T-helper 1 cell treated with Interleukin-12 subunit alpha and Interleukin-12 subunit beta and Interleukin-4 antibody, amounts not matched to agents 30 μg/mL and 1 μg/mL, for 36 hours (primary cell): Measurements from ENCODE around the gene SLC2A4RG.
"Not testable (repeated sequence)": the region's sequence is repeated elsewhere in the genome, so short reads cannot be mapped to it uniquely, and the experiment has no call there.

Experiments
- H3K27ac Mint-ChIP-seq: one replicate; pipeline ENCODE4 v1.8.0; 2021; ENCODE audit warnings: mild to moderate bottlenecking, mixed read lengths
- H3K27me3 Mint-ChIP-seq: one replicate; pipeline ENCODE4 v1.8.0; 2021; ENCODE audit warnings: low read depth, mixed read lengths
- H3K36me3 Mint-ChIP-seq: one replicate; pipeline ENCODE4 v1.8.0; 2021; ENCODE audit warnings: low read depth, mixed read lengths
- H3K4me1 Mint-ChIP-seq: one replicate; pipeline ENCODE4 v1.8.0; 2021; ENCODE audit warnings: low read depth, mixed read lengths
- H3K4me3 Mint-ChIP-seq: one replicate; pipeline ENCODE4 v1.8.0; 2021; ENCODE audit warnings: mild to moderate bottlenecking, moderate library complexity, mixed read lengths
- H3K9me3 Mint-ChIP-seq: one replicate; pipeline ENCODE4 v1.8.0; 2021; ENCODE audit warnings: mixed read lengths

Gene SLC2A4RG

GRCh38 chr20:63704749-63705117, 34.8 kb upstream of the SLC2A4RG start:
- Mint-ChIP-seq H3K4me1 (peaks cover 18% of the 10 kb centered on the region), H3K27me3 (no peaks in the 10 kb centered on the region), H3K27ac (peak overlapping the region; percentile 26), H3K4me3 (no peak overlapping the region), H3K36me3 (peaks cover 24% of the 10 kb centered on the region), H3K9me3 (no peaks in the 10 kb centered on the region)

- Mint-ChIP-seq H3K9me3 (no peaks in the 10 kb centered on the region), H3K36me3 (peaks cover 26% of the 10 kb centered on the region), H3K27me3 (no peaks in the 10 kb centered on the region), H3K4me3 (no peak overlapping the region), H3K27ac (no peak overlapping the region), H3K4me1 (peaks cover 22% of the 10 kb centered on the region)
Measured at GRCh38 chr20:63705232-63706026, 34.1 kb upstream of the SLC2A4RG start.

- Mint-ChIP-seq H3K27me3 (no peaks in the 10 kb centered on the region), H3K36me3 (peaks cover 33% of the 10 kb centered on the region), H3K4me1 (peaks cover 29% of the 10 kb centered on the region), H3K4me3 (peak overlapping the region; percentile 87), H3K9me3 (no peaks in the 10 kb centered on the region), H3K27ac (peak overlapping the region; percentile 81)
Measured at GRCh38 chr20:63706027-63706695, 33.4 kb upstream of the SLC2A4RG start.

- peaks cover 32% of the 10 kb centered on the region for H3K4me1 Mint-ChIP-seq
- H3K9me3 Mint-ChIP-seq: no peaks in the 10 kb centered on the region
- H3K36me3 Mint-ChIP-seq: peaks cover 39% of the 10 kb centered on the region
- no peaks in the 10 kb centered on the region for H3K27me3 Mint-ChIP-seq
- H3K27ac Mint-ChIP-seq: peak overlapping the region; percentile 81
- peak overlapping the region; percentile 87 for H3K4me3 Mint-ChIP-seq
Measured at GRCh38 chr20:63706852-63707557, 32.6 kb upstream of the SLC2A4RG start.

- Mint-ChIP-seq H3K27ac (peak within 1 kb of the TSS; percentile 81), H3K9me3 (peaks cover 3% of the 10 kb centered on the region), H3K36me3 (peaks cover 46% of the 10 kb centered on the region), H3K4me1 (peaks cover 37% of the 10 kb centered on the region), H3K4me3 (peak within 1 kb of the TSS; percentile 87), H3K27me3 (no peaks in the 10 kb centered on the region)
Measured at GRCh38 chr20:63707558-63708300, 31.8 kb upstream of the SLC2A4RG start, which contains the start of the genes ARFRP1 and ZGPAT. ARFRP1 (minus strand) TSS chr20:63707976; CDS start chr20:63707091, 885 bp downstream. ZGPAT (plus strand) TSS chr20:63708039; CDS start chr20:63708581, 542 bp downstream.

- Mint-ChIP-seq H3K9me3 (peaks cover 3% of the 10 kb centered on the region), H3K4me1 (peaks cover 39% of the 10 kb centered on the region), H3K27ac (peak overlapping the region; percentile 9), H3K4me3 (peak overlapping the region; percentile 86), H3K27me3 (no peaks in the 10 kb centered on the region), H3K36me3 (peaks cover 47% of the 10 kb centered on the region)
Measured at GRCh38 chr20:63708301-63709148, 31.1 kb upstream of the SLC2A4RG start.

DNA sequence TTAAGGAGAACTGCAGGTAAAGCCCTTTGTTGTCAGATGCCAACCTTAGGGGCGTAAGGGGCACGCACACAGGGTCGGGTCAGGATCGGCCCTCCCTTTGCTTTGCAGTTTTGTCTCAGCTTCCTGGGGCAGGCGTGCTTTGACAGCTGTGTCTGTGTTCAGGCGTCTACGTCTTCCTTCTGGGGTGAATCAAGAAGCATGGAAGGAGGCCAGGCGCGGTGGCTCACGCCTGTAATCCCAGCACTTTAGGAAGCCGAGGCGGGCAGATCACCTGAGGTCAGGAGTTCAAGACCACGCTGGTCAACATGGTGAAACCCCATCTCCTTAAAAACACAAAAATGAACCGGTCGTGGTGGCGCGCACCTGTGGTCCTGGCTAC, 30.4 kb upstream of the SLC2A4RG start:
- Mint-ChIP-seq H3K27ac (no peak overlapping the region), H3K9me3 (peaks cover 3% of the 10 kb centered on the region), H3K36me3 (peaks cover 50% of the 10 kb centered on the region), H3K4me1 (peaks cover 39% of the 10 kb centered on the region), H3K4me3 (peak overlapping the region; percentile 86), H3K27me3 (no peaks in the 10 kb centered on the region)

DNA sequence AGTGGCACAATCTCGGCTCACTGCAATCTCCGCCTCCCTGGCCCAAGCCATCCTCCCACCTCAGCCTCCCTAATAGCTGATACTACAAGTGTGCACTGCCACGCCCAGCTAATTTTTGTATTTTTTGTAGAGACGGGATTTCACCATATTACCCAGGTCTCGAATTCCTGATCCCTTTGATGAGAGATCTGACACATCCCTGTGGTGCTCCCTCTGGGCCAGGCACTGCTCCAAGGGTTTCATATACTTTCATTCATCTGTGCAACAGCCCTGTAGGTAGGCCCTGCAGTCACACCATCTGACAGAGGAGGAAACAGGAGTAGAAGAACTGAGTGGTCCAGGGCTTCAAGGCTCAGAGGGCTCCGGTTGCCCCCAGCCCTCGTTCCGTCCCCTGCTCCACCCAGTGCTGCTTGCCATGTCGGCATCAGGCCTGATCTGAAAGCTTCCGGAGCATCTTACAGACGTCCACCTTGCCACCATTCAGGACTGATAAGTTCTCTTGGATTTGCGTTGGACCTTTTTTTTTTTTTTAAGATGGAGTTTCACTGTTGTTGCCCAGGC, 28.4 kb upstream of the SLC2A4RG start:
- Mint-ChIP-seq H3K27me3 (no peaks in the 10 kb centered on the region), H3K4me1 (peaks cover 40% of the 10 kb centered on the region), H3K9me3 (peaks cover 10% of the 10 kb centered on the region), H3K4me3 (peak overlapping the region; percentile 63), H3K36me3 (peaks cover 54% of the 10 kb centered on the region), H3K27ac (no peak overlapping the region)

DNA sequence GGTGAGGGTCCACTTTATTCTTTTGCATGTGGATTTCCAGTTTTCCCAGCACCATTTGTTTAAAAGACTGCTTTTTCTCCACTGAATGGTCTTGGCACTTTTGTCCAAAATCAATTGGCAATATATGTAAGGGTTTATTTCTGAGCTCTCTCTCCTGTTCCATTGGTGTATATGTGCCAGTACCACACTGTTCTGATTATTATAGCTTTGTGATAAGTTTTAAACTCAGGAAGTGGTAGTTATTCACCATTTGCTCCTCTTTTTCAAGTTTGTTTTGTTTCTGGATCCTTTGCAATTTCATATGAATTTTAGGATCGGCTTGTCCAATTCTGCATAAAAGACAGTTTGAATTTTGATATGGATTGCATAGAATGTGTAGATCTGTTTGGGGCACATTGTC, 27.4 kb upstream of the SLC2A4RG start:
- H3K27me3 Mint-ChIP-seq: no peaks in the 10 kb centered on the region
- H3K9me3 Mint-ChIP-seq: peaks cover 12% of the 10 kb centered on the region
- H3K4me1 Mint-ChIP-seq: peaks cover 35% of the 10 kb centered on the region
- H3K4me3 Mint-ChIP-seq: no peak overlapping the region
- peaks cover 55% of the 10 kb centered on the region for H3K36me3 Mint-ChIP-seq
- H3K27ac Mint-ChIP-seq: no peak overlapping the region

GRCh38 chr20:63714858-63715257, 24.7 kb upstream of the SLC2A4RG start:
- no peaks in the 10 kb centered on the region for H3K27me3 Mint-ChIP-seq
- peaks cover 67% of the 10 kb centered on the region for H3K36me3 Mint-ChIP-seq
- no peak overlapping the region for H3K27ac Mint-ChIP-seq
- peaks cover 19% of the 10 kb centered on the region for H3K9me3 Mint-ChIP-seq
- H3K4me1 Mint-ChIP-seq: peaks cover 30% of the 10 kb centered on the region
- no peak overlapping the region for H3K4me3 Mint-ChIP-seq

- no peak overlapping the region for H3K27ac Mint-ChIP-seq
- H3K4me3 Mint-ChIP-seq: no peak overlapping the region
- peaks cover 16% of the 10 kb centered on the region for H3K9me3 Mint-ChIP-seq
- peaks cover 16% of the 10 kb centered on the region for H3K4me1 Mint-ChIP-seq
- no peaks in the 10 kb centered on the region for H3K27me3 Mint-ChIP-seq
- peaks cover 61% of the 10 kb centered on the region for H3K36me3 Mint-ChIP-seq
Measured at GRCh38 chr20:63718996-63719395, 20.6 kb upstream of the SLC2A4RG start.

- H3K4me3 Mint-ChIP-seq, H3K27me3 Mint-ChIP-seq: not testable (repeated sequence)
- H3K4me1 Mint-ChIP-seq: peaks cover 17% of the 10 kb centered on the region
- peak overlapping the region; percentile 19 for H3K27ac Mint-ChIP-seq
- H3K9me3 Mint-ChIP-seq: peaks cover 12% of the 10 kb centered on the region
- peaks cover 52% of the 10 kb centered on the region for H3K36me3 Mint-ChIP-seq
Measured at GRCh38 chr20:63722967-63723622, 16.5 kb upstream of the SLC2A4RG start.
